Activated T-cell treated with anti-CD3 and anti-CD28 coated beads for 1 hour (primary cell): ENCODE results near the gene BRSK2.
"Not testable (repeated sequence)": the region's sequence is repeated elsewhere in the genome, so short reads cannot be mapped to it uniquely, and the experiment has no call there.

ENCODE experiments used
- DNase-seq: peaks from one replicate; pipeline ENCODE4 v3.0.0-alpha.2; 2020; ENCODE audit warnings: low read depth

The BRSK2 gene

DNA sequence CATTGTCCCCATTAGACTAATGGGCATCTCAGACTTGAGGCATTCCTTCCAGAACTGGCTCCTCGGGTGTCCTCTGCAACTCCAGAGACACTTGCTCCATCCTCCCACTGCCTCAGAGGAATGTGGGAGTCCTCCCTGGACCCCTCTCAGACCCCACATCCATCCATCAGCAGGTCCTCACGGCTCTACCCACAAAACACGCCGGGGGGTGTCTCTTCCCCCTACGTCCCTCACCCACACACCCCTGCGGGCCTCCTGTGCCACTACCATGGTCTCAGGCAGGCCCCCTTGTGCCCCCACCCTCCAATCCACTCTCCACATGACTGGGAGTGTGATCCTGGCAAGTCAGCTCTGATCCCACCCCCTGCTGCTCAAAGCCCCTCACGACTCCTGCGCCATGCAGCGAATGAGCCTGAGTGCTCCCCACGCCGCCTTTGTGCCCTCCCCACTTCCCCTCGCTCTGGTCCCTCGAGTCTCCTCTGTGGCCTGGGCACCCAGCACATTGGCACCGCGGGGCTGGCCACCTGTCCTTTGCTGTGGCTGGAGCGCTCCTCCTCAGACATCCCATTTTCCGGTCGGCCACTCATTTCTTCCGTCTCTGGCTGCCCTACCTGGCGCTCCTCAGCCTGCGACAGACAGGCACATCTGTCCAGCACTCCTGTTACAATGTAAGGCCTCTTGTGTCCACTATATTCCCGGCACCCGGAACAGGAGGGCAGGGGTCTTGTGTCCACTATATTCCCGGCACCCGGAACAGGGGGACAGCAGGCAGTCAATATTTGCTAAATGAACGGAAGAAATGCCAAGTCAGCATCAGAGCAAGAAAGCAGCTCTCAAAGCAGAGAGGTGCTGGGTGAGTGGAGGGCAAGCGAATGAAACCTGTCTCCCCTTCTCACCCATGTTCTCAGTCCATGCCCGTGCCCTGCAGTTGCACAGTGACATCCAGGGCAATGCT lies 111.0 kb downstream of the BRSK2 start:
- DNase-seq: no peak

DNA sequence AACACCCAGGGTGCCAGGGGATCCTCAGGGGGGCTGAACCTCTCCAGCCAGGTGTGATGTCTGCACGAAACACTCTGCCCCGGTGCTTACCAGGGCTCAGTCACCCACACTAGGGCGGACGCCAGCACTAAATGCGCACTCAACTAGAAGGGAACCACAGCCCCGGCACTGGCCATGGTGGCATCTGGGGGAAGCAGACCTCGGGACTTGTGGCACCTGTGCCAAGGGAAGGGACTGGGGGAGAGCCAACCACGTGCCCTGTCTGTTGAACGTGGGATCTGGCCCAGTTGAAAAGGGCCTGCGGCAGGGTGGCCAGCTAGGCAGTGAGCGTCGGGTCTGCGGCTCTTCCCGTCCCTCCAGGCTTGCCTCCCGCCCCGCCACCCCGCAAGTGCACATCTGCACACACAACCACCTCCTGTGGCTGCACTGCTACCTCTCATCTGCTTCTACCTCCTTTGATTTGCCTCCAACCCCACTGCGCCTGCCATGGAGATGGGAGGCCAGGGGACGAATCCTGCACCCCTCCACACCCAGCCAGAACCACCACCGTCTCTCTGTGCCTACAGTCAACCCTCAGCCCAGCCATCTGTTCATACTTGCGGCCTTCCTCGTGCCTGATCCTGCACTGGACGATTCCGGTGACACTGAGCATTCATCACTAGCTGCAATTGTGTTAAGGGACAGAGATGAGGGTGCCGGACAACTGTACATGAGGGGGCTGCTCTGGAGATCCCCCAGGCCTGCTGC lies 111.9 kb downstream of the BRSK2 start:
- DNase-seq: no peak

DNA sequence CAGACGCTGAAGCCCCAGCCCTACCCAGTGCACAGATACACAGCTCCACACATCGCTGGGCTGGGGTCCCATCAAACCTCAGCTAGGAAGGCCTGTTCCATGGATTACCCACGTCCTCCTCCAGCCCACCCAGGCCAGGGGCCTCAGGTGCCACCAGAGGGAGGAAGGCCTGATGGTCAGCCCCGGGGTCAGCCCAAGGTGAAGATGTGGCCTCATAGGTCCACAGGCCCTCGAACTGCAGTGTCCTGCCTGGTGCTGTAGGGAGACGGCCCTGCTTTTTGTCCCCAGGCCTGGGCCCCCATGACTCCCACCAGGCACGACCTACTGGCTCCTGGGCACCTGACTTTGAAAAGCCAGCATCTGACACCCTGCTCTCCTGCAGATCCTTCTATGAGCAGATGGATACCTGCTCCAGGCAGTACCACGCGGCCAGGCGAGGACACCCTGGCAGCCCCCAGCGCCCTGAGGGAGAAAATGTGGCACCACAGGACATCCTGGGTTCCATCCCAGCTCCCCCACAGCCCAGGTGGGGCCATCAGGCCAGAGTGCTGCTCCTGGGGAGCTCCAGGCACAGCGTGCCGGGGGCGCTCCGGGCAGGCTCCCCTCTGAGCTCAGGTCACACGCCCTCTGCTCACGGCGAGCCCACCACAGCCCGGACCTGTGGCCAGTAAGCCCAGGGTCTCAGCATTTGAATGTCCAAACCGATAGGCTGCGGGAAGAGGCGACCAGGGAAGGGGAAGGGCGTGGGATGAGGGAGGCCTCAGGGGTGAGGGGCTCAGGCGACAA lies 112.6 kb downstream of the BRSK2 start:
- no peak for DNase-seq

DNA sequence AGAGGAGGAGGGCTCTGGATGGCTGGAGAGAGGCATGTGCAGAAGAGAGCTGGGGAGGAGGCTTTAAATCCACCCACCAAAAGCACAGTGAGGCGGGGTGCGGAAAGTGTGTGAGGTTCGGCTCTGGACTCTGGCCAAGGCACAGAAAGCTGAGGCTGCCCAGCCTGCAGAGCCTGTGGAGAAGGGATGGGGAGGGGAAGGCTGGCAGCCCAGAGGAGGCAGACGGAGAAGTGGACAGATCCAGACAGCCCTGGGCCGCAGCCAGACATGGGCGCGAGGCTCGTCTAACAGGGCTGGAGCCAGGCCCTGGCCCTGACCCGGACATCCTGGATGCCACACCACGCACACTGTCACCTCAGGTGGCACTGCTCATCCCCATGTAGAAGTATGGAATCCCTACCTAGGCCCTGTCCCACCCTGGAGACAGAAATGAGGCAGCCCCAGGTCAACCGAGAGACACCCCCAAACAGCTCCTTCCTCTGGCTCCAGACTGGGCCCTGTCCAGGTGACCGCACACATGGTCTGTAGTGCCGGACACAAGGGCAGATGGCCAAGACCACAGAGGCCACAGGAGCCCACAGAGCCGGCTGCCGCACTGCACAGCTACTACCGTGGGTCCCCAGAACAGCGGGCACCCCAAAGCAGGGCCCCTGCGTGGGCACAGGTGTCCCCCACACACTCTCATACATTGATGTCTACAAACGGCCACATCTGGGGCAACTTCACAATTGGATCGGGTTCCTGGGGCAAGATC lies 113.4 kb downstream of the BRSK2 start:
- DNase-seq: no peak

DNA sequence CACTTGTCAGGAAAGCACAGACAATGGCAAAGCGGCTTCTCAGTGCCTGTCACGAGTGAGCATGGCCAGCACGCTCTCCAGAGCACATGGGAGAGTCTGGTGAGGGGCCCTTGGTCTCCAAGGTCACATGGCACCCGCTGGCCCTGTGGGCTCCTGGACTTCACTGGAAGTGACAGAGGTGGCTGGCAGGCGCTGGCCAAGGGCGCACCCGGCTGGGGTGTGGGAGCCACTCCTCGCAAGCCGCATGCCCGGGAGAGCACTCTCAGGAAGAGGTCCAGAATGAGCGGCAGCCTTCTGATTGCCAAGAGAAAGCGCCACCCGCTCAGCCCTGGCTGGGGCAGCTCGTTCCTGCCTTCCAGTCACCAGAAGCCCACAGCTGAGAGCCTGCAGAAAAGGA lies 114.0 kb downstream of the BRSK2 start:
- no peak for DNase-seq

DNA sequence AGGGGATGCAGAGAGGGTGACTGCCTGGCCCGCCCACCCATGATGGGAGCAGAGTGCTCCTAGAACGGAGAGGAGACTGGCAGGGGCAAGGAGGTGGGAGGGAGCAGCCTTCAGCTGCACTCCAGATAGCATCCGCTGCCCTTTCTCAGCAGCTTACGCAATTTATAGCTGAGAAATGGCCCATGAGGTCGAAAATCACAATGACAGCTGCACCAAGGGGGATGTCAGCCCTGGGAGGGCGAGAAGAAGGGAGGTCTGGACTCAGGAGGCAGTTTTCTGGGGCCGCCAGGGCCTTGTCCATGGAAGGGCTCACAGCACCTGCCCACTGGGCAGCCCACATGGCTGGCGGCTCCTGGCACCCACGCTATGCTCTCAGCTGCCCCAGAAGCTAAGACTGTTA lies 114.4 kb downstream of the BRSK2 start:
- no peak for DNase-seq

DNA sequence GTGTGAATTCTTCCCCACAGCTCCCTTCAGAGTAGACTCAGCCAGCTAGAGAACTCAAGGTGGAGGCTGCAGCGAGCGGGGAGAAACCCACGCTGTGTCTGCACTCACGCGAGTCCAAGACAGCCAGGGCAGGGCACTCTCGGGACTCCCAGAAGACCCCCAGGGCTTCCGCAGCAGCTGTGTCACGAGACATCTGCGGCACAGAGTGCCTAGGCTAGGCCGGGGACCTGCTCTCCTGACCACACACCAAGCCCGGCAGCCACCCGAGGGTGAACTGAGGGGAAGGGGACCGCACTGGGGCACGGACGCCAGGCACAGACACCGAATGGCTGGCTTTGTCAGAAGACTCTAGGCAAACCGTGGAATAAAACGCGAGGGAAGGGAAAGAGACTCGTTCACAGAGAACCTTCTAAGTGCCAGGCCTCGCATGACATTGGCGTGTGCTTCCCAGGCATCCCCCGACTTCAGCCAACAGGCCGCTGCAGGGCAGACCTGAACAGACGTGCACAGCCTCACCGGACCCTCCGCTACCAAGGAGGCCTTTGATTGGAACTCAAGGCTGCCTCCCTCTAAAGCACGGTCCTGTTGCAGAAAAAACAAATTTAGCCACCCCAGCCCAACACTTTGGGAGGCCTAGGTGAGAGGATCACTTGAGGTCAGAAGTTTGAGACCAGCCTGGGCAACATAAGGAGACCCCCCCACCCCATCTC lies 115.0 kb downstream of the BRSK2 start:
- no peak for DNase-seq

DNA sequence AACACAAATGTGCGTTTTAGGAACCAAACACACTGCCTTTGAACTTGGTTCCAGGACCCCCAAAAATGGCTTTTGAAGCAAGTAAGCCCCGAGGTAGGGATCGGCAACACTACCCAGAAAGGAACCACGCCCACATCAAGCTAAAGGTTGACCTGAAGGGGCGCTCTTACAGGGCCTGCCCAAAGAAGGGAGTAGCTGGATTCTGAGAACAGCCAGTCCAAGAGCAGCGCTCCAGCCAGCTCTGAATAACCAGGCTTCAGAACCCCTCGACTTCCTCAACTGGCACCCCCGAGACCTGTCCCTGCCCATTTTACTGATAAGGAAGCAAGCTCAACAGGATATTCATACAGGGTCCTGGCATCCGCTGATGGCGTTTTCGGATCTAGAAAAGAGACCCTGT lies 115.7 kb downstream of the BRSK2 start:
- no peak for DNase-seq

DNA sequence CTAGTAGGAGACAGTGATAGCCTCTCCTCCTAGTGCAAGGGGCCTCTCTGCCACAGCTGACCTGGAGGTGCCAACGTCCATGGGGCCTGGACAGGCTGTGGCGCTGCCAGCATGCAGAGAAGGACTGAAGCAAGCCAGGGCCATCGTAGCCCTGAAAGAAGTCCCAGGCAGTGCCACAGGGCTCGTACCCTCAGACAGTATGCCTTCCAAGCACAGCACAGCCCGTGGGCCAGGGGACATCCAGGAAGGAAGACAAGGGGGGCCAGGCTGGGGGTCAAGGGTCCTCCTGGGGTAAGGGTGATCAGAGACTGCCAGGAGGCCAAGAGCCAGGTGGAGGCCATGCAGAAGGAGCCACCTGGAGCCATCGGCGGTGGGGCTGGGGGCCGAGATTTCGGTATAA lies 117.2 kb downstream of the BRSK2 start:
- no peak for DNase-seq

DNA sequence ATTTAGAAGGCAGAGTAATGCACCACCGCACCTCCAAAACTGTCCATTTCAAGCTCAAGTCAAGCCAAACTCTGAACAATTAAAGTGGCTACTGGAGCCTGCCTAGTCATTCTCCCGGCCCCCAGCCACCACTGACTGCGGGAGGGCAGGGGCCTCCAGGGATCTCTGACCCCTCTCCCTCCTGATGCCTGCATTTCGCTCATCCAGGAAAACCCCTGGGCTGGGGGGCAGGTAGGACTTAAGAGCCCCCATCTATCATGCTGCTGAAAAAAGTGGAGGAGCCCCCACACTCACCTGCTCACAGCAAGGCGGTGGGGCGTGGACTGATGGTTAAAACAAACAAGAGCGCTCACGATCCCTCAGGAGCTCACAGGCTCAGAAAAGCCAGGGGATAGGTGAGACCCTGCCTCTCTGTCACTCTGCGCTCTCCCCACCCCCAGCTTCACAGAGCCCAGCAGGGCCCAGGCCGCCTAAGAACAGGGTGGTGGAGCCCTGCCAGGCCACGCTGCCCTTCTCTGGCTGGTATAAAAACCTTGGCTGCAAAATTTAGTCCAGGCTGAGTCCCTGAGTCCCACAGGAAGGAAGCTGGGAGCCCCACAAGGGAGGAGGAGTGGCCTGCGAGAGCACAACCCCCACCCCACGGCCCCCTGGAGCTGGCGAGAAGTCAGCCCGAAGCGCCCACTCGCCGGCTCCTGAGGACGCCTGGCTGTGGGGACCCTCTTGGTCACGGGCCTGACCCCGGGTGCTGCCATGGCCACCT lies 117.8 kb downstream of the BRSK2 start:
- DNase-seq: no peak

DNA sequence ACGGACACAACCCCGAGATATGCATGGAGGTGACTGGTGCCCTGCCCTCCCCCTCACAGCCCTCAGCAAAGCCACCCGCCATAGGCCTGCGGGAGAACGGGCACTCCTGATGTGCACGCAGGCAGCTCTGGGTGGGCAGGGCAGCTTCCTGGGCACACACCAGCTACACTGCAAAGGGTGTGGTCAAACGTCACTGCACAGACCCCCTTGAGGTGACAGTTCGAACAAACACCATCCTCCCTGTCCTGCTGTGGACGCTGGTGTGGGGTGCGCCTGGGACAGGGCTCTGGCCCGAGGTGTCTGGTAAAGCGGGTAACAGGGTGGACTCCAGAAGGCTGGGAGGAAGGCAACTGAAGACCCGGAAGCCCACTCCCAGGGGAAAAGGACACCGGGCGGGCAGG lies 118.8 kb downstream of the BRSK2 start:
- no peak for DNase-seq

DNA sequence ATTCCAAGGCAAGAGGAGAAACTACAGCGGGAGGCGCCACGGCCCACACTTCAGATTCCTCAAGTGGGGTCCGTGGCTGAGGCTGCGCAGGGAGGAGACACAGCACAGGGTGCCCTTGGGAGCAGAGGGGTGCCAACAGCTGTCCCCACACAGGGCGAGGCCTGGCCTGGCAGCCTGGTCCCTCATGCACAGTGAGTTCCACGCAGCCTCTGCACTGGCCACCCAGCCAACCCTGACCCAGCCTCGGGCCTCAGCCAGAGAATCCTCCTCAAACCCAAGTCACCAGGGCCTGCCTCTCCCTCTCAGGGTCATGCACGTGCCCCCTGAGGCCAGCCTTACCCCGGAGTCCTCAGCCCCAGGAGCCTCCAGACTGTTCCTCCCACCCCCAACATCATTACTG lies 119.3 kb downstream of the BRSK2 start:
- no peak for DNase-seq

DNA sequence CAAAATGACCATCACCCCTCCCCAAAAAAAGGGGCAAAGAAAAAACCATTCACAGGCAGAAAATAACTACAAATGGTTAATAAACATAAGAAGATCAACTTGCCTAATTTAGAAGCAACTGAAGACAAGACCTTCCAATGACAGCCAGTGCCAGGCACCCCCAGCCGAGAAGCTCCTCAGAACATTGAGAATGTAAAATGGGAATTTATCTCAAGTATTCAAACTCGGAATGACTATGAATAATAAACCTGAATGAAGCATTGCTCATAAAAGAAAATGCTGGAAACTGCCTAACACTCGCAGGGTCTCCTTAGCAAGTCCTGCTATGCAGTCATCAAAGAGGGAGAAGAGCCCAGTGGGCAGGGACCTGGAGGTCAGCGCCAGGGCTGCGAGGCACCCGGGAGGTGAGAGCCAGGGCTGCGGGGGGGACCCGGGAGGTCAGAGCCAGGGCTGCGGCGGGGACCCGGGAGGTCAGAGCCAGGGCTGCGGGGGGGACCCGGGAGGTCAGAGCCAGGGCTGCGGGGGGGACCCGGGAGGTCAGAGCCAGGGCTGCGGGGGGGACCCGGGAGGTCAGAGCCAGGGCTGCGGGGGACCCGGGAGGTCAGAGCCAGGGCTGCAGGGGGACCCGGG lies 120.0 kb downstream of the BRSK2 start:
- no peak for DNase-seq

DNA sequence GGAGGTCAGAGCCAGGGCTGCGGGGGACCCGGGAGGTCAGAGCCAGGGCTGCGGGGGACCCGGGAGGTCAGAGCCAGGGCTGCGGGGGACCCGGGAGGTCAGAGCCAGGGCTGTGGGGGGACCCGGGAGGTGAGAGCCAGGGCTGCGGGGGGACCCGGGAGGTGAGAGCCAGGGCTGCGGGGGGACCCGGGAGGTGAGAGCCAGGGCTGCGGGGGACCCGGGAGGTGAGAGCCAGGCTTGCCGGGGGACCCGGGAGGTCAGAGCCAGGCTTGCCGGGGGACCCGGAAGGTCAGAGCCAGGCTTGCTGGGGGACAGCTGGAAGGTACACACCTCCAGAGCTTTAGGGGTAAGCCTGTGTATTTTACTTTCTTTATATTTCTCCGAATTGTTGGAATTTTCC lies 120.6 kb downstream of the BRSK2 start:
- not testable (repeated sequence) for DNase-seq

DNA sequence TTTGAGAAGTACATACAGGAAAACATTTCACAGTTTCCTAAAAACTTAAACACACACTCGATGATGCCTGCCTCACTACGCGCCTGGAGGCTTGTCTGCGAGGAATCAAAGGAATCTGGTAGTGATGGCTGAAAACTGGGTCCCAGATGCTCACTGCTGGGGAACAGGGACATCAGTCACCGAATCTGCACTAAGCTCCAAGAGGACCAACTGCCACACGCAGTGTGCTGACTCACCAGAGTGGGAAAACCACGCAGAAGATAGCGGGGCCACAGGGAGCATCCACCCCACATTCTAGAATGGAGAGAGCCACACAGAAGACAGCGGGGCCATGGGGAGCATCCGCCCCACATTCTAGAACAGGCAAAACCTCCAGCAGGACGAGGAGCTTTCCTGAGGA lies 121.2 kb downstream of the BRSK2 start:
- no peak for DNase-seq

DNA sequence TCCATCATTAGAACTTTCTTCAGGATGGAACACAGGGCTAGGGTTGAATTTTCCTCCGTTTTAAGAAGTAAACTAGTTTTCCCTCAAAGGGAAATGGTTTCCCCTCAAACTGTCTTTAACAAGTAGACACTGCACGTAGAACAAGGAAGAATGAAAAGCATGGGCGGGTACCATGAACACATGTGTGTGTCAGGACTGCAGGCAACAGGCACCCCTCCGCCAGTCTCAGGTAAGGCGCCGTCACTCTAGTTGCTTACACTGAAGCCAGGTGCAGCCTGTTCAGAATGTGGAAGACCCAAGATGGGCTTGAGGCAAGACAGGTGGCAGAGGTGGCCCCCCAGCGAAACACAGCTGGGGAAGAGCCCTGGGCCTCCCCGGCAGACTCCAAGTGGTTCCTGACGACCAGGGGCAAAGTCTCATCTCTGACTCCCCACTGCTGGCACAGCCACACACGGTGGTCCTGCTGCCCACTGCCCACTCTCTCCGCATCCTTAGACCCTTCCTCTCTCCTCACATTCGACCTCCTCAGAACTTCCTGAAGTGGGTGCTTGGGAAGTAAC lies 122.3 kb downstream of the BRSK2 start:
- no peak for DNase-seq
